Measurements from ENCODE around the gene CXXC5. TPM values are rescaled to one million over a fixed set of nuclear protein-coding genes. Genes with fewer than 3 reads are reported as not detected.

Gene CXXC5
- total and polyA plus RNA-seq, 9 donors = 4.4 to 35.7 (median 8.7) TPM

Small RNAs within 50 kb of the gene (small RNA-seq; reads per million reads assigned to genes)
- not detected for gene RNU6-236P

Other genes starting within 250 kb of the CXXC5 start
- 1 to 10 TPM; 2.1 to 4.7 (median 3.3) TPM for gene SPATA24, start 244.3 kb upstream of the CXXC5 start, total RNA-seq
- 1 to 10 TPM; 6.5 to 6.7 TPM for gene SPATA24, start 244.3 kb upstream of the CXXC5 start, polyA plus RNA-seq
- gene DNAJC18, start 208.8 kb upstream of the CXXC5 start, total RNA-seq = 10 to 100 TPM in 6 of 7 donors, 1 to 10 TPM in 1; 5.2 to 31.0 (median 22.4) TPM
- gene DNAJC18, start 208.8 kb upstream of the CXXC5 start, polyA plus RNA-seq = 10 to 100 TPM; 11.1 to 35.6 TPM
- gene ECSCR, start 185.6 kb upstream of the CXXC5 start, total RNA-seq = 10 to 100 TPM in 3 of 7 donors, 1 to 10 TPM in 4; 4.4 to 17.5 (median 7.2) TPM
- 10 to 100 TPM; 32.8 to 43.5 TPM for gene ECSCR, start 185.6 kb upstream of the CXXC5 start, polyA plus RNA-seq
- gene SMIM33, start 177.3 kb upstream of the CXXC5 start, total RNA-seq = not detected
- not detected for gene SMIM33, start 177.3 kb upstream of the CXXC5 start, polyA plus RNA-seq
- gene STING1, start 165.6 kb upstream of the CXXC5 start, total RNA-seq = 10 to 100 TPM; 36.8 to 74.6 (median 53.8) TPM
- gene STING1, start 165.6 kb upstream of the CXXC5 start, polyA plus RNA-seq = 10 to 100 TPM; 47.6 to 49.9 TPM
- 100 to 1,000 TPM in 4 of 7 donors, 10 to 100 TPM in 3; 66.8 to 144 (median 117) TPM for gene UBE2D2, start 87.0 kb upstream of the CXXC5 start, total RNA-seq
- gene UBE2D2, start 87.0 kb upstream of the CXXC5 start, polyA plus RNA-seq = 100 to 1,000 TPM in 1 of 2 donors, 10 to 100 TPM in 1; 79.7 to 230 TPM
- under 1 TPM in 5 of 7 donors, not detected in 2; 0.05 to 0.37 (median 0.13) TPM for gene PSD2, start 147.5 kb downstream of the CXXC5 start, total RNA-seq
- gene PSD2, start 147.5 kb downstream of the CXXC5 start, polyA plus RNA-seq = under 1 TPM; 0.10 to 0.12 TPM